H1 (cell line): Measurements from ENCODE around the gene STBD1. TPM values are rescaled to one million over a fixed set of nuclear protein-coding genes. Genes with fewer than 3 reads are reported as not detected.

Experiments
- ATF2 ChIP-seq: IDR thresholded peaks from 2 replicates; pipeline ENCODE4 v1.6.1; 2012; ENCODE audit warnings: low read length, inconsistent platforms
- BRCA1 ChIP-seq: IDR thresholded peaks from 2 replicates; pipeline ENCODE4 v1.6.1; 2012; ENCODE audit warnings: low read depth, low read length, improper control_type of control experiment
- E2F6 ChIP-seq: IDR thresholded peaks from 2 replicates; pipeline ENCODE4 v1.6.1; 2012; ENCODE audit warnings: inconsistent platforms
- HDAC2 ChIP-seq, 2 experiments: fragments of 300-600 bp in 1 of 2; sonication (generic) in 1 of 2; IDR thresholded peaks; 2 replicates each; pipeline ENCODE4 v1.6.1; 2011 to 2012; ENCODE audit warnings: low read depth in 2 of 2, low read length in 2 of 2, mild to moderate bottlenecking in 2 of 2, moderate library complexity in 2 of 2, borderline replicate concordance in 1 of 2, inconsistent platforms in 1 of 2
- HDAC6 ChIP-seq: IDR thresholded peaks from one replicate; pipeline ENCODE4 v1.7.1; 2012; ENCODE audit warnings: low read depth, mild to moderate bottlenecking, inconsistent platforms, low read length, moderate library complexity
- JUN ChIP-seq: IDR thresholded peaks from 2 replicates; pipeline ENCODE4 v1.6.1; 2011; ENCODE audit warnings: low read depth, mild to moderate bottlenecking, improper control_type of control experiment, low read length
- JUND ChIP-seq: IDR thresholded peaks from 2 replicates; pipeline ENCODE4 v1.6.1; 2011; ENCODE audit warnings: mild to moderate bottlenecking, improper control_type of control experiment, low read length
- KDM4A ChIP-seq: IDR thresholded peaks from one replicate; pipeline ENCODE4 v1.7.1; 2012; ENCODE audit warnings: low read depth, mild to moderate bottlenecking, moderate library complexity, low read length, inconsistent platforms; ENCODE audit not compliant: severe bottlenecking
- POLR2AphosphoS5 ChIP-seq: IDR thresholded peaks from 2 replicates; pipeline ENCODE4 v1.6.1; 2011; ENCODE audit warnings: low read depth, low read length
- RAD21 ChIP-seq, 2 experiments: IDR thresholded peaks in 1 of 2; conservative IDR thresholded peaks in 1 of 2; 2 replicates each; pipeline ENCODE4 v1.6.1; 2011; ENCODE audit warnings: low read depth in 2 of 2, low read length in 2 of 2, improper control_type of control experiment in 1 of 2, inconsistent platforms in 1 of 2, mild to moderate bottlenecking in 1 of 2, moderate library complexity in 1 of 2
- SUZ12 ChIP-seq: fragments of 200-600 bp; sonication (generic); IDR thresholded peaks from 2 replicates; pipeline ENCODE4 v1.6.1; 2012; ENCODE audit warnings: mild to moderate bottlenecking, inconsistent platforms, low read length, moderate library complexity, mixed read lengths
- TAF1 ChIP-seq: IDR thresholded peaks from 2 replicates; pipeline ENCODE4 v1.6.1; 2011; ENCODE audit warnings: mild to moderate bottlenecking, low read depth, low read length
- TBP ChIP-seq: IDR thresholded peaks from 2 replicates; pipeline ENCODE4 v1.6.1; 2011; ENCODE audit warnings: low read depth, low read length, improper control_type of control experiment
- polyA plus RNA-seq, 7 experiments: library from polyadenylated mRNA; depleted of rRNA in 3 of 7; stranded (reverse) in 5 of 7; unstranded in 2 of 7; fragments of >200 nt in 5 of 7; fragments of 200-250 nt in 2 of 7; gene quantifications; 1 replicate in 5 of 7; 2 replicates in 1 of 7; 4 replicates in 1 of 7; pipeline versions ENCODE4 v1.2.1 to v1.2.3, GENCODE V29; 2011 to 2013; ENCODE audit warnings: missing spikeins in 2 of 7, mixed read lengths in 2 of 7
- total RNA-seq: library from RNA; stranded (reverse); fragmentation: NEBNext Ultra II Directional; extraction: Animal tissue kit (Norgen Biotek cat#: 25700); gene quantifications from 2 replicates; pipeline ENCODE4 v1.2.1, GENCODE V29; 2021

The STBD1 gene
- total and polyA plus RNA-seq, 2 of the 8 experiments (the other 6 are each of a cell fraction or from before 2014, with no cell fraction given) = 0.45 to 1.7 TPM

- no peak for TF ChIP-seq TBP
- peak; percentile 47 to 57 for TF ChIP-seq RAD21 (IDR thresholded peaks at IDR 0.05 in 1 of 2, conservative IDR thresholded peaks at IDR 0.05 in 1 of 2; ENCODE audit: low read depth in 2 of 2, low read length in 2 of 2)
- TF ChIP-seq TAF1 = 0 out of 2 replicates have a peak, but pooled peaks have one; percentile 30
- TF ChIP-seq SUZ12 = no peak
- TF ChIP-seq KDM4A = peak; percentile 62
- no peak for TF ChIP-seq ATF2
- TF ChIP-seq HDAC2 (IDR thresholded peaks at IDR 0.05; ENCODE audit: borderline replicate concordance in 1 of 2, low read depth in 2 of 2, low read length in 2 of 2) = 0 out of 4 replicates have a peak, but pooled peaks of 1 of the 2 experiments have one; percentile 22
- TF ChIP-seq HDAC6 = no peak
- TF ChIP-seq BRCA1 = no peak
- TF ChIP-seq JUN = no peak
- no peak for TF ChIP-seq POLR2AphosphoS5
- no peak for TF ChIP-seq JUND
- TF ChIP-seq E2F6 = no peak
These were observed 538 bp downstream of the STBD1 start (continued) for GRCh38 chr4:76306882-76307659.
